VCaP (cell line): Measurements from ENCODE around the gene MLH3.

ENCODE experiments used
- H3K27ac ChIP-seq: fragments of 450-650 bp; 2 replicates; pipeline ENCODE4 v1.5.1; 2017
- TF ChIP-seq, protein P1 (sequence below): fragments of 450-650 bp; conservative IDR thresholded peaks from 2 replicates; pipeline ENCODE4 v1.5.1; 2017; ENCODE audit warnings: mild to moderate bottlenecking, moderate library complexity

Gene MLH3

DNA sequence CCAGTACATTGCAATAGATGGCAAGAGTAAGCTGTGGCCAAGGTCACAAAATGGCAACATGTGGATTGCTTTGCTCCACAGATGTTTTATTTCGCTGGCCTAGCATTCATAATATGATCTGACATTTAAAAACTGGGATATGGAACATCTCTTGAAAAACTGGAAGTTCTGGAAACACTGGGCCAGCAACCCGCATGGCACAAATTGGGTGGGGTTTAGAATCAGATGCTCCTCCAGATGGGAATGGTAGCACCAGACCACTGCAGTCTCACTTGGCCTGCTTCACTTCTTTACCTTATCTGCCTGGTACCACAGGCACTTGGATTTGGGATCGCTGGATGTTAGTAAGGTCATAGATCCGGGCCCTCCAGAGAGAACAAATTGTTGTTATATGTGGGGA lies 28.3 kb upstream of the MLH3 start:
- TF ChIP-seq, protein P1, sequence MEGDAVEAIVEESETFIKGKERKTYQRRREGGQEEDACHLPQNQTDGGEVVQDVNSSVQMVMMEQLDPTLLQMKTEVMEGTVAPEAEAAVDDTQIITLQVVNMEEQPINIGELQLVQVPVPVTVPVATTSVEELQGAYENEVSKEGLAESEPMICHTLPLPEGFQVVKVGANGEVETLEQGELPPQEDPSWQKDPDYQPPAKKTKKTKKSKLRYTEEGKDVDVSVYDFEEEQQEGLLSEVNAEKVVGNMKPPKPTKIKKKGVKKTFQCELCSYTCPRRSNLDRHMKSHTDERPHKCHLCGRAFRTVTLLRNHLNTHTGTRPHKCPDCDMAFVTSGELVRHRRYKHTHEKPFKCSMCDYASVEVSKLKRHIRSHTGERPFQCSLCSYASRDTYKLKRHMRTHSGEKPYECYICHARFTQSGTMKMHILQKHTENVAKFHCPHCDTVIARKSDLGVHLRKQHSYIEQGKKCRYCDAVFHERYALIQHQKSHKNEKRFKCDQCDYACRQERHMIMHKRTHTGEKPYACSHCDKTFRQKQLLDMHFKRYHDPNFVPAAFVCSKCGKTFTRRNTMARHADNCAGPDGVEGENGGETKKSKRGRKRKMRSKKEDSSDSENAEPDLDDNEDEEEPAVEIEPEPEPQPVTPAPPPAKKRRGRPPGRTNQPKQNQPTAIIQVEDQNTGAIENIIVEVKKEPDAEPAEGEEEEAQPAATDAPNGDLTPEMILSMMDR: no peak
- H3K27ac ChIP-seq: no peak overlapping the region

DNA sequence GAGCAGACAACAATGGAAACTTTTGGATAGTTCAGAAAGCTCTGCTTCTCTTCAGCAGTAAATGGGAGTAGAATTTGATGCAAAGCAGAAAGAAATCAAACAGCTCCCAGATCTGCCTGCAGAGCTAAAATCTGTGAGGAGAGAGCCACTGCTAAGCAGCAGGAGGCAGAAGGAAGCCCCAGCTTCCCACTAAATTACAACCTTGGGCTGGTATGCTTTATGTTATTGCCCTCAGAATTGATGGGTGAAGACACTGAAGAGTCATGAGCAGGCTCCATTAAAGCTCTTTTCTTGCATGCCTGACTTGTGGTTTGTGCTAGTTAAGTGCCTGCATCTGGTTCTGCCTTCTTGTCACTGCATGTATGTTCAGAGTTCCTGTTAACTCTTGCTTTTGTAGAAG lies 26.5 kb upstream of the MLH3 start:
- H3K27ac ChIP-seq: no peak overlapping the region
- TF ChIP-seq, protein P1: no peak

- TF ChIP-seq, protein P1: no peak
- peak overlapping the region; percentile 94; the same call in 1 of the 2 replicates for H3K27ac ChIP-seq
Observed at GRCh38 chr14:75070383-75070782, 19.1 kb upstream of the MLH3 start.

DNA sequence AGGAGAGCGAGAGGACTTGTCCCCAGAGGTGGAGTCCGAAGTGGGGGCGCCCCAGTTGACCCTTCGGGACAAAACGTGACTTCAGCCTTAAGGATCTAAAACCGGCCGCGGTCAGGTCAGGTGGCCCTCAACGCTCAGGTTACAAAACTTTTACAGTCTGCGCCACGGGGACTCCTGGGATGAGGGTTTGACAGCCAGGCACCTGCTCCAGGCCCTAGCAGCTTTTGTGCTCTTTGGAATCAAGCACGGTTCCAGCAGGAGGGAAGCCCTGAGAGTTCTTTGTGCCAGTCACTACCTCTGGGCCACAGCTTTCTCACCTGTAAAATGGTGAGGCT lies 18.5 kb upstream of the MLH3 start:
- TF ChIP-seq, protein P1: no peak
- peak overlapping the region; percentile 94 for H3K27ac ChIP-seq

GRCh38 chr14:75069121-75069810 lies 18.0 kb upstream of the MLH3 start, which contains the start of gene ZC2HC1C:
Gene ZC2HC1C, plus strand, starts transcription at chr14:75069641. Its CDS starts 933 bp downstream, at chr14:75070574.
- H3K27ac ChIP-seq: peak within 1 kb of the TSS; percentile 94
- TF ChIP-seq, protein P1: no peak

DNA sequence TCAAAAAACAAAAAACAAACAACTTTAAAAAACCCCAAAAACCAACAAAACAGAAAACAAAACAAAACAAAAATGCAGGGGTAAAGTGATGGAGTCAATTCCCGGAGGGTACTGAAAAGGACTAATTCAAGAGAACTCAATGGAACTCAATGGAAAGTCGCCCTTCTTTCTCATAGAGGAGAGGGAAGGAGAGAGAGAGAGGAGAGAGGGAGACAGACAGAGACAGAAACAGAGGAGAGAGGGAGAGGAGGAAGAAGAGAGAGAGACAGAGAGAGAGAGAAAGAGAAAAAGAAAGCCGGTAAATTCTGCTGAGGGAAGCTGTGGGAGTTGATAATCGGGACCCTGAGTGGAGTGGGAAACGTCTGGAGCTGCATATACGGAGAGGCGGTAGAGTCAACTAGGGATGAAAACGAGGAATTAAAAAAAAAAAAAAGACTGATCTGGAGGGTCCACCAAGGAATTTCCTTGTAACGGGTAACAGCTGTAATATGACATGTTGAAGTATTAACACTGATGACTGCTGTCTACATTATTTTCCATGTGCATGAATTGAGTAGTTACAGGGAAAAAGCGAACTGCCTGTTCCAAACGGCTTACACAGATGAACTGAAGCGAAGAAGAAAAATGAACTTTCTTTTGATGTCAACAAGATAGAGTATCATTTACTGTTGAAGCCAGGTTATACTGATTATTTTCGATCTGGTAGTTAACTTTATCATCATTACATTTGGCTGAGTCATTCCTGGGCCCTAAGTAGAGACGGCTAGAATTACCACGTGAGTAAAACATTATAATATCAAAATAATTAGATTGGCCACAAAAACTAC lies 17.2 kb upstream of the MLH3 start:
- peak overlapping the region; percentile 94 for H3K27ac ChIP-seq
- TF ChIP-seq, protein P1: no peak

- H3K27ac ChIP-seq: peak overlapping the region; percentile 94
Observed at GRCh38 chr14:75067765-75068164, 16.5 kb upstream of the MLH3 start.

GRCh38 chr14:75067212-75067611 lies 15.9 kb upstream of the MLH3 start:
- H3K27ac ChIP-seq: no peak overlapping the region; the same call in 1 of the 2 replicates

More at GRCh38 chr14:75067212-75067611, 15.9 kb upstream of the MLH3 start:
- TF ChIP-seq, protein P1: no peak
